ENCODE data around the gene TMEM114. TPM values are rescaled to one million over a fixed set of nuclear protein-coding genes. Genes with fewer than 3 reads are reported as not detected.

TMEM114 gene
- total RNA-seq, 1 experiment from 2014 or later, result not detected

DNA sequence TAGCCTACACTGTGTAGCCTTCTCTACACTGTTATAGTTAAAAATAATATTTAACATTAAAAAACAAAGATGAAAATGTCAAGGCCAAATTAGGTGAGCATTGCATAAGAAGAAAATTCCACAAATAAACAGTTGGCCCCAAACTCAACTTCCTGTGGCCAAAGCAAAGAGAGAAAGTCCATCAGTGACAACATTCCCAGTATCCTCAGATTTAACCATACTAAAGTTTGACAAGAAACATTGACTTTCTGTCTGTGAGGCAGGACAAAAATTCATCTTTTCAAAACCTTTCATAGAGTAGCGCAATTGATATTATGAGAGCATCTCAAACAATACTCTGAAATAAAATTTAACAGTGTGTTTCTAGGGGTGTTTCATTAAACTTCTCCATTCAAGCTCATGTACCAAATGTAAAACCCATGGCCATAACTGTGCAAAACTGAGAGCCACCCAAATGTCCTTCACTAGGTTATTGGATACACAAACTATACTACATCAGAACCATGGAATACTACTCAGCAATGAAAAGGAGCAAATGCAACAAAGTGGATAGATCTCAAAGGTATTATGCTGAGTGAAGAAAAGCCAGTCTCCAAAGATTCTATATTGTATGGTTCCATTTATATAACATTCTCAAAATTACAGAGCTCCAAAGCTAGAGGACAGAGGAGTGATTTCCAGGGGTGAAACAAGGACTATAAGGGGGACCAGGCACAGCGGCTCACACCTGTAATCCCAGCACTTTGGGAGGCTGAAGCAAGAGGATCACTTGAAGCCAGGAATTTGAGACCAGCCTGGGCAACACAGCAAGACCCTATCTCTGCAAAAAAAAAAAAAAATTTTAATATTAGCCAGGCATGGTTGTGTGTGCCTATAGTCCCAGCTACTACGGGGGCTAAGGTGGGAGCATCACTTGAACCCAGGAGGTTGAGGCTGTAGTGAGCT is 38.7 kb downstream of the TMEM114 start (continued):
- TF ChIP-seq, protein P1, sequence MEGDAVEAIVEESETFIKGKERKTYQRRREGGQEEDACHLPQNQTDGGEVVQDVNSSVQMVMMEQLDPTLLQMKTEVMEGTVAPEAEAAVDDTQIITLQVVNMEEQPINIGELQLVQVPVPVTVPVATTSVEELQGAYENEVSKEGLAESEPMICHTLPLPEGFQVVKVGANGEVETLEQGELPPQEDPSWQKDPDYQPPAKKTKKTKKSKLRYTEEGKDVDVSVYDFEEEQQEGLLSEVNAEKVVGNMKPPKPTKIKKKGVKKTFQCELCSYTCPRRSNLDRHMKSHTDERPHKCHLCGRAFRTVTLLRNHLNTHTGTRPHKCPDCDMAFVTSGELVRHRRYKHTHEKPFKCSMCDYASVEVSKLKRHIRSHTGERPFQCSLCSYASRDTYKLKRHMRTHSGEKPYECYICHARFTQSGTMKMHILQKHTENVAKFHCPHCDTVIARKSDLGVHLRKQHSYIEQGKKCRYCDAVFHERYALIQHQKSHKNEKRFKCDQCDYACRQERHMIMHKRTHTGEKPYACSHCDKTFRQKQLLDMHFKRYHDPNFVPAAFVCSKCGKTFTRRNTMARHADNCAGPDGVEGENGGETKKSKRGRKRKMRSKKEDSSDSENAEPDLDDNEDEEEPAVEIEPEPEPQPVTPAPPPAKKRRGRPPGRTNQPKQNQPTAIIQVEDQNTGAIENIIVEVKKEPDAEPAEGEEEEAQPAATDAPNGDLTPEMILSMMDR (IDR thresholded peaks at IDR 0.05 in 2 of 3, conservative IDR thresholded peaks at IDR 0.05 in 1 of 3; ENCODE audit: borderline replicate concordance in 1 of 3, insufficient read depth in 1 of 3, low read depth in 2 of 3, low read length in 2 of 3), result no peak

DNA sequence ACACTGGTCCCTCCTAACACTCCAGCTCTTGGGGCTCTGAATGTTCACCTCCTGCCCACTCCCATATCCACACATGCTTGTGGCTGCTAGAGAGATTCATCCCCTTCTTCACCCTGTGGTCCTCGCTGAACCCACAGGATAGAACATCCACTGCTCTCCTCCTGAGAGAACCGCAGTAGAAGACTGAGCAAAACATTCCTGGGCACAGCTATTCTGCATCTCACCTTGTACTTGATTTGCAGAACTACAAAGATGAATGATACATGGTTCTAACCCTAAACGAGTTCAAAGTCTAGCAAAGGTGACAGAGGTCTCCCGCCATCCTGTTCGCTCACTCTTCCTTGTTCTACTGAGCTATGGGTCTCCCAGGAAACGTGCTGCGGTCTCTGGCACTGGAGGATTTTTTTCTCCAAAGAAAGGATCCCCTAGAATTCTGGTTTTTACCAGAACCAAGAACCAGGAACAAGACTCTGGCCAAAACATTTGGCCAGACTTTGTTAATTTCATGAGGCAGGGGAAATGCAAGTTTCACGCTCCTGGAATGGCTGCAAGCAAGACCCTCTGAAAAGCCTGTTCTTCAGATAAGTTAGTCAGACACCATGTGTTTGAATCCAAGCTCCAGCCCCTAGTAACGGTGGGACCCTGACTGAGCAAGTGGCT is 39.5 kb downstream of the TMEM114 start:
- H3K9ac ChIP-seq (ENCODE audit: low read length), result no peak overlapping the region
- no peak overlapping the region for H3K27ac ChIP-seq (ENCODE audit: low read depth, low read length)
- no peaks in the 10 kb centered on the region for H4K20me1 ChIP-seq (ENCODE audit: insufficient read depth)
- ATAC-seq (no peak), DNase-seq (ENCODE audit: low read depth, low spot score) (no peak)
- POLR2A ChIA-PET, result no interaction called here
- intact Hi-C loops (cut with micrococcal nuclease), result no loop called here
- RAD21 ChIA-PET (ENCODE audit: low non-redundant PET in 1 of 2, low total read pairs in 2 of 2, uncharacterized antibody in 2 of 2, unreplicated experiment in 2 of 2), result no interaction called here
- H3K4me1 ChIP-seq (ENCODE audit: control insufficient read depth in 1 of 2, insufficient read depth in 2 of 2, low read length in 2 of 2), result no peaks in the 10 kb centered on the region
- no peak overlapping the region for H2AFZ ChIP-seq (ENCODE audit: low read depth, low read length, poor library complexity, severe bottlenecking)
- H3K9me2 ChIP-seq (ENCODE audit: insufficient read depth), result no peaks in the 10 kb centered on the region
- no TSS peak for BruUV-seq (replicated peaks)
- TF ChIP-seq TCF7L2 (IDR thresholded peaks at IDR 0.05; ENCODE audit: borderline replicate concordance, extremely low read depth, insufficient read depth, insufficient read length), result no peak
- no peak for TF ChIP-seq ZNF274 (IDR thresholded peaks at IDR 0.05; ENCODE audit: low read depth, low read length)
- no peak for TF ChIP-seq SRF (IDR thresholded peaks at IDR 0.05; ENCODE audit: low read depth)
- no peak for TF ChIP-seq POLR2A (IDR thresholded peaks at IDR 0.05; ENCODE audit: borderline replicate concordance, extremely low read depth, insufficient read depth, insufficient read length)
- TF ChIP-seq, protein P2, sequence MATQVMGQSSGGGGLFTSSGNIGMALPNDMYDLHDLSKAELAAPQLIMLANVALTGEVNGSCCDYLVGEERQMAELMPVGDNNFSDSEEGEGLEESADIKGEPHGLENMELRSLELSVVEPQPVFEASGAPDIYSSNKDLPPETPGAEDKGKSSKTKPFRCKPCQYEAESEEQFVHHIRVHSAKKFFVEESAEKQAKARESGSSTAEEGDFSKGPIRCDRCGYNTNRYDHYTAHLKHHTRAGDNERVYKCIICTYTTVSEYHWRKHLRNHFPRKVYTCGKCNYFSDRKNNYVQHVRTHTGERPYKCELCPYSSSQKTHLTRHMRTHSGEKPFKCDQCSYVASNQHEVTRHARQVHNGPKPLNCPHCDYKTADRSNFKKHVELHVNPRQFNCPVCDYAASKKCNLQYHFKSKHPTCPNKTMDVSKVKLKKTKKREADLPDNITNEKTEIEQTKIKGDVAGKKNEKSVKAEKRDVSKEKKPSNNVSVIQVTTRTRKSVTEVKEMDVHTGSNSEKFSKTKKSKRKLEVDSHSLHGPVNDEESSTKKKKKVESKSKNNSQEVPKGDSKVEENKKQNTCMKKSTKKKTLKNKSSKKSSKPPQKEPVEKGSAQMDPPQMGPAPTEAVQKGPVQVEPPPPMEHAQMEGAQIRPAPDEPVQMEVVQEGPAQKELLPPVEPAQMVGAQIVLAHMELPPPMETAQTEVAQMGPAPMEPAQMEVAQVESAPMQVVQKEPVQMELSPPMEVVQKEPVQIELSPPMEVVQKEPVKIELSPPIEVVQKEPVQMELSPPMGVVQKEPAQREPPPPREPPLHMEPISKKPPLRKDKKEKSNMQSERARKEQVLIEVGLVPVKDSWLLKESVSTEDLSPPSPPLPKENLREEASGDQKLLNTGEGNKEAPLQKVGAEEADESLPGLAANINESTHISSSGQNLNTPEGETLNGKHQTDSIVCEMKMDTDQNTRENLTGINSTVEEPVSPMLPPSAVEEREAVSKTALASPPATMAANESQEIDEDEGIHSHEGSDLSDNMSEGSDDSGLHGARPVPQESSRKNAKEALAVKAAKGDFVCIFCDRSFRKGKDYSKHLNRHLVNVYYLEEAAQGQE (IDR thresholded peaks at IDR 0.05; ENCODE audit: low read depth), result no peak
- no peak for TF ChIP-seq CBX3 (IDR thresholded peaks at IDR 0.05; ENCODE audit: low read depth)
- no peak for TF ChIP-seq ZFX (IDR thresholded peaks at IDR 0.05)
- no peak for TF ChIP-seq EZH2 (IDR thresholded peaks at IDR 0.05)
- no peaks in the 10 kb centered on the region for H3K9me3 ChIP-seq (ENCODE audit: control insufficient read depth in 1 of 2, insufficient read depth in 1 of 2, low read depth in 1 of 2, low read length in 2 of 2)
- no peaks in the 10 kb centered on the region for H3K36me3 ChIP-seq (ENCODE audit: control insufficient read depth in 1 of 2, insufficient read depth in 2 of 2, low read length in 2 of 2)
- CTCF ChIA-PET, result no interaction called here
- no peak overlapping the region for H3K4me2 ChIP-seq (ENCODE audit: low read length)
- H3K4me3 ChIP-seq (replicated peaks in 1 of 2; ENCODE audit: low read depth in 1 of 2, low read length in 2 of 2), result no peak overlapping the region
- peaks cover 42% of the 10 kb centered on the region for H3K27me3 ChIP-seq (ENCODE audit: insufficient read depth, low read length)
- H3K79me2 ChIP-seq (ENCODE audit: insufficient read depth, low read length), result no peaks in the 10 kb centered on the region

All from HCT116 (cell line).